Hepatocyte (in vitro differentiated cells): Measurements from ENCODE around the gene PCDH9. TPM values are rescaled to one million over a fixed set of nuclear protein-coding genes. Genes with fewer than 3 reads are reported as not detected.

Source experiments
- DNase-seq: peaks from one replicate; pipeline ENCODE4 v3.0.0-alpha.2; 2016; ENCODE audit warnings: low spot score
- H2AFZ ChIP-seq: fragments of 200-600 bp; sonication (generic); 2 replicates; pipeline ENCODE4 v1.6.0; 2016; ENCODE audit warnings: antibody characterized with exemption, mild to moderate bottlenecking
- H3K27ac ChIP-seq: fragments of 200-600 bp; sonication (generic); 2 replicates; pipeline ENCODE4 v1.5.1; 2016; ENCODE audit warnings: mild to moderate bottlenecking
- H3K27me3 ChIP-seq: fragments of 200-600 bp; sonication (generic); 2 replicates; pipeline ENCODE4 v1.6.1; 2016
- H3K36me3 ChIP-seq: fragments of 200-600 bp; sonication (generic); replicated peaks from 2 replicates; pipeline ENCODE4 v1.5.1; 2016; ENCODE audit warnings: low read depth; ENCODE audit not compliant: insufficient read depth
- H3K4me1 ChIP-seq: fragments of 200-600 bp; sonication (generic); 2 replicates; pipeline ENCODE4 v1.5.1; 2016; ENCODE audit warnings: mild to moderate bottlenecking, moderate library complexity; ENCODE audit not compliant: insufficient read depth
- H3K4me2 ChIP-seq: fragments of 200-600 bp; sonication (generic); 2 replicates; pipeline ENCODE4 v1.6.0; 2016
- H3K4me3 ChIP-seq: fragments of 200-600 bp; sonication (generic); 2 replicates; pipeline ENCODE4 v1.5.1; 2016; ENCODE audit warnings: mild to moderate bottlenecking
- H3K79me2 ChIP-seq: fragments of 200-600 bp; sonication (generic); 2 replicates; pipeline ENCODE4 v1.6.0; 2017; ENCODE audit warnings: mild to moderate bottlenecking
- H3K9me2 ChIP-seq: fragments of 200-600 bp; sonication (generic); replicated peaks from 2 replicates; pipeline ENCODE4 v1.6.0; 2017; ENCODE audit warnings: mild to moderate bottlenecking; ENCODE audit not compliant: insufficient read depth
- H3K9me3 ChIP-seq: fragments of 200-600 bp; sonication (generic); 2 replicates; pipeline ENCODE4 v1.5.1; 2016; ENCODE audit warnings: low read depth, mild to moderate bottlenecking
- H4K20me1 ChIP-seq: fragments of 200-600 bp; sonication (generic); 2 replicates; pipeline ENCODE4 v1.6.0; 2016; ENCODE audit warnings: mild to moderate bottlenecking; ENCODE audit not compliant: insufficient read depth, poor library complexity, severe bottlenecking
- EZH2 ChIP-seq: fragments of 200-600 bp; sonication (generic); IDR thresholded peaks from 2 replicates; pipeline ENCODE4 v1.6.1; 2016; ENCODE audit warnings: antibody characterized with exemption, mild to moderate bottlenecking, borderline replicate concordance
- EZH2phosphoT487 ChIP-seq: fragments of 200-600 bp; sonication (generic); IDR thresholded peaks from one replicate; pipeline ENCODE4 v1.6.1; 2018; ENCODE audit warnings: antibody characterized with exemption, mild to moderate bottlenecking, low read depth, moderate library complexity; ENCODE audit not compliant: unreplicated experiment, severe bottlenecking
- WGBS: methylation state at CpG from one replicate; pipeline ENCODE4 v1.1.6; 2016; ENCODE audit warnings: low lambda C conversion rate; ENCODE audit errors: missing lambda C conversion rate; 5-methylcytosine and 5-hydroxymethylcytosine counted together
- polyA plus RNA-seq: library from polyadenylated mRNA; unstranded; fragments of >200 nt; fragmentation: Nextera tagmentation; extraction: Ambion mirVana; gene quantifications from 2 replicates; pipeline ENCODE4 v1.2.1, GENCODE V29; 2016
- total RNA-seq: library from RNA; depleted of rRNA; stranded (reverse); fragments of >200 nt; gene quantifications from 2 replicates; pipeline ENCODE4 v1.2.3, GENCODE V29; 2014
- TF ChIP-seq, protein P1 (sequence below): fragments of 200-600 bp; sonication (generic); IDR thresholded peaks from 2 replicates; pipeline ENCODE4 v1.5.1; 2016; ENCODE audit warnings: antibody characterized with exemption, mild to moderate bottlenecking; ENCODE audit not compliant: poor library complexity

The PCDH9 gene
- total and polyA plus RNA-seq, 2 experiments from 2014 or later = 6.9 to 15.0 TPM

- Histone ChIP-seq H2AFZ (no peak overlapping the region), H3K4me2 (no peak overlapping the region), H3K9me3 (no peaks in the 10 kb centered on the region), H4K20me1 (no peaks in the 10 kb centered on the region), H3K9me2 (no peaks in the 10 kb centered on the region), H3K36me3 (no peaks in the 10 kb centered on the region), H3K4me3 (no peak overlapping the region), H3K27me3 (no peaks in the 10 kb centered on the region), H3K4me1 (no peaks in the 10 kb centered on the region), H3K27ac (no peak overlapping the region), H3K79me2 (no peaks in the 10 kb centered on the region)
- TF ChIP-seq EZH2 (no peak), EZH2phosphoT487 (no peak)
- TF ChIP-seq, protein P1, sequence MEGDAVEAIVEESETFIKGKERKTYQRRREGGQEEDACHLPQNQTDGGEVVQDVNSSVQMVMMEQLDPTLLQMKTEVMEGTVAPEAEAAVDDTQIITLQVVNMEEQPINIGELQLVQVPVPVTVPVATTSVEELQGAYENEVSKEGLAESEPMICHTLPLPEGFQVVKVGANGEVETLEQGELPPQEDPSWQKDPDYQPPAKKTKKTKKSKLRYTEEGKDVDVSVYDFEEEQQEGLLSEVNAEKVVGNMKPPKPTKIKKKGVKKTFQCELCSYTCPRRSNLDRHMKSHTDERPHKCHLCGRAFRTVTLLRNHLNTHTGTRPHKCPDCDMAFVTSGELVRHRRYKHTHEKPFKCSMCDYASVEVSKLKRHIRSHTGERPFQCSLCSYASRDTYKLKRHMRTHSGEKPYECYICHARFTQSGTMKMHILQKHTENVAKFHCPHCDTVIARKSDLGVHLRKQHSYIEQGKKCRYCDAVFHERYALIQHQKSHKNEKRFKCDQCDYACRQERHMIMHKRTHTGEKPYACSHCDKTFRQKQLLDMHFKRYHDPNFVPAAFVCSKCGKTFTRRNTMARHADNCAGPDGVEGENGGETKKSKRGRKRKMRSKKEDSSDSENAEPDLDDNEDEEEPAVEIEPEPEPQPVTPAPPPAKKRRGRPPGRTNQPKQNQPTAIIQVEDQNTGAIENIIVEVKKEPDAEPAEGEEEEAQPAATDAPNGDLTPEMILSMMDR = no peak
- 96% methylated on average over 3 of the region's 3 CpGs for WGBS
- DNase-seq = no peak
Measured at GRCh38 chr13:67117010-67117550, 113.1 kb downstream of the PCDH9 start.

DNA sequence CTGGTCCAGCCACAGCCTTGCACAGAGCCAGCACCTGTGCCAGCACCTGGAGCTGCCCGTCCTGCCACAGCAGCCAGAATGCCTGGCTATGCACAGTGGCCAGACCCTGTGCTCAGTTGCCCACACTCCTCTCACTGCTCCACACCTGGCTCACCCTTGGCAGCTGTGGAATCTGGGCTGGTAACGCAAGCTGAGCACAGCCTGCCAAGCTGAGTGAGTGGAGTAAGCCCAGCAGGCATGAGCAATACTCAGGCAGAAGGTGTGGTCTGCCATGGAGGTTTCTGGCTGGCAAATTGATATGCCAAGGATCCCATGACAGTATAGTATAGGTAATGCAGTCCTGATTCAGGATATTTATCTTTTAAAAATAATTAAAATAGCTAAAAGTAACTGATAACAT, 122.2 kb downstream of the PCDH9 start:
- Histone ChIP-seq H3K79me2 (no peaks in the 10 kb centered on the region), H3K4me3 (no peak overlapping the region), H3K4me2 (no peak overlapping the region), H4K20me1 (no peaks in the 10 kb centered on the region), H3K27me3 (no peaks in the 10 kb centered on the region), H3K4me1 (no peaks in the 10 kb centered on the region), H2AFZ (no peak overlapping the region), H3K36me3 (no peaks in the 10 kb centered on the region), H3K9me2 (no peaks in the 10 kb centered on the region), H3K27ac (no peak overlapping the region), H3K9me3 (no peaks in the 10 kb centered on the region)
- no peak for DNase-seq
- TF ChIP-seq EZH2 (no peak), EZH2phosphoT487 (no peak)
- TF ChIP-seq, protein P1 = no peak
- WGBS = 89% methylated on average over 2 of the region's 2 CpGs

DNA sequence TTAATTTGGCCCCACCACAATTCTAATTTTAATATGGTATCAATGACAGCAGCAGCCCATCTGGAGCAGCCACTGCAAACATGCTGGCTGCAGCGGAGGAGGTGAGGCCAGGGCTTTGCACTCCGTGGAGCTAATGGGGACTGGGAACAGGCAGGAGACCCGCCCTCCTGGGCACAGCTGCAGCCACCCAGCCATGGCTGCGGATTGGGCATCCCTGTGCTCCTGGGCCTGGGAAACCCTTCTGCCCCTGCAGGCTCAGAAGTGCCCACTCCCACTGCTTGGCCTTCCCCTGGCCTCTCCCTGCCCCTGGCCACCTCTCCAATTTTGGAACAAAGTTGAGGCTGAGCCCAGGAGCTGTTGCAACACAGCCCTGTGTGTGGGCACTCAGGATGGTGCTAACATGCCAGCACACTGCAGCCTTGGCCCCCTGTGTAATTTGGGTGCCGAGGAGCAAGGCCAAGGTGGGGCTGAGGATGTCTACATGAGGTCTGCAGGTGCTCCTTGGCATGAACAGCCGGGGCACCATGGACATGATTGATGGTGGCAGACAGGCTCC, 123.6 kb downstream of the PCDH9 start:
- DNase-seq = no peak
- H3K27me3 ChIP-seq = no peaks in the 10 kb centered on the region
- no peaks in the 10 kb centered on the region for H3K79me2 ChIP-seq
- H3K27ac ChIP-seq = no peak overlapping the region
- peaks cover 5% of the 10 kb centered on the region for H3K4me1 ChIP-seq
- no peaks in the 10 kb centered on the region for H3K36me3 ChIP-seq
- H3K4me3 ChIP-seq = no peak overlapping the region
- H3K9me3 ChIP-seq = no peaks in the 10 kb centered on the region
- no peaks in the 10 kb centered on the region for H3K9me2 ChIP-seq
- no peak overlapping the region for H3K4me2 ChIP-seq
- H4K20me1 ChIP-seq = no peaks in the 10 kb centered on the region
- WGBS = 92% methylated on average over 6 of the region's 6 CpGs
- no peak overlapping the region for H2AFZ ChIP-seq
- TF ChIP-seq, protein P1 = no peak
- TF ChIP-seq EZH2 (no peak), EZH2phosphoT487 (no peak)
